Heart left ventricle (tissue), 16 donors: Measurements from ENCODE around the gene STXBP5. TPM values are rescaled to one million over a fixed set of nuclear protein-coding genes. Genes with fewer than 3 reads are reported as not detected.

ENCODE experiments used
- ATAC-seq, 4 donors: fragments of 200-7000 bp; cut with Tn5 transposase; one replicate each; pipeline ENCODE4 v1.9.1; 2020 to 2022; ENCODE audit warnings: moderate library complexity in 4 of 4, mild to moderate bottlenecking in 3 of 4, moderate number of reproducible peaks in 1 of 4
- DNase-seq, 5 donors: peaks; one replicate each; pipeline ENCODE4 v3.0.0-alpha.2; 2020
- H3K27ac ChIP-seq, 12 donors: fragments of 200-600 bp; sonication (generic) in 4 of 12; one replicate each; pipeline versions ENCODE4 v1.5.0 to v1.8.0; 2016 to 2022; ENCODE audit warnings: mild to moderate bottlenecking in 2 of 12
- H3K27me3 ChIP-seq, 9 donors: fragments of 200-600 bp; sonication (generic) in 2 of 9; one replicate each; pipeline versions ENCODE4 v1.5.1 to v1.8.0; 2016 to 2022; ENCODE audit warnings: mild to moderate bottlenecking in 3 of 9
- H3K36me3 ChIP-seq, 9 donors: fragments of 200-600 bp; sonication (generic) in 2 of 9; one replicate each; pipeline versions ENCODE4 v1.5.0 to v1.8.0; 2018 to 2022; ENCODE audit warnings: mild to moderate bottlenecking in 2 of 9
- H3K4me1 ChIP-seq, 12 donors: fragments of 200-600 bp; sonication (generic) in 4 of 12; one replicate each; pipeline versions ENCODE4 v1.5.0 to v1.8.0; 2016 to 2022; ENCODE audit warnings: mild to moderate bottlenecking in 3 of 12
- H3K4me3 ChIP-seq, 12 donors: fragments of 200-600 bp; sonication (generic) in 4 of 12; one replicate each; pipeline versions ENCODE4 v1.5.0 to v1.8.0; 2017 to 2022; ENCODE audit warnings: mild to moderate bottlenecking in 9 of 12, moderate library complexity in 4 of 12
- H3K9me3 ChIP-seq, 12 donors: fragments of 200-600 bp; sonication (generic) in 4 of 12; one replicate each; pipeline versions ENCODE4 v1.5.0 to v1.8.0; 2016 to 2022; ENCODE audit warnings: mild to moderate bottlenecking in 1 of 12
- CTCF ChIP-seq, 12 donors: fragments of 200-600 bp; sonication (generic) in 4 of 12; IDR thresholded peaks; one replicate each; pipeline versions ENCODE4 v1.5.0 to v1.8.0; 2018 to 2022; ENCODE audit warnings: antibody characterized with exemption in 12 of 12, mild to moderate bottlenecking in 5 of 12
- POLR2A ChIP-seq, 2 donors: fragments of 450-650 bp; IDR thresholded peaks; one replicate each; pipeline ENCODE4 v1.6.1; 2017; ENCODE audit warnings: antibody characterized with exemption in 2 of 2, mild to moderate bottlenecking in 2 of 2, moderate library complexity in 2 of 2
- WGBS, 4 donors: extraction: QIAGEN DNeasy Blood & Tissue Kit in 2 of 4; methylation state at CpG; one replicate each; pipeline versions ENCODE4 v1.1.5 to v1.1.7; 2013 to 2018; 5-methylcytosine and 5-hydroxymethylcytosine counted together
- intact Hi-C, 10 donors: fragments of 100-400 bp; cut with DNase I; formaldehyde crosslinking; loops; one replicate each; pipeline versions ENCODE4 v1.11.1 to v1.14.2; 2022
- polyA plus RNA-seq, 2 donors: library from polyadenylated mRNA; stranded (reverse); fragments of 200-250 nt; gene quantifications; one replicate each; pipeline ENCODE4 v1.2.3, GENCODE V29; 2013
- total RNA-seq, 9 donors: library from RNA; depleted of rRNA in 2 of 9; stranded (reverse); fragments of >200 nt in 2 of 9; fragmentation: NEBNext Ultra II Directional in 3 of 9; extraction: Animal tissue kit (Norgen Biotek cat#: 25700) in 3 of 9; gene quantifications; one replicate each; pipeline versions ENCODE4 v1.1.0 to v1.2.4, GENCODE V29; 2016 to 2023
- donor health status: ischemic (EF 13 %, LVEDD 7.1; RV severe dilation, severe dysfunction).
- donor health status: healthy with polysubstance abuse.
- donor health status: DM: no; HTN: yes; CAD: no.
- donor health status: DM: no; HTN: no; CAD: no.
- donor health status: ischemic (EF 25% LVEDD 6.9; RV normal size, moderate dysfunction).
- donor health status: ischemic (EF 25% LVEDD 5.7; RV mildly dilated, moderate dysfunction).
- donor health status: healthy.
- donor health status: DM: yes; HTN: yes; CAD: no.
- donor health status: ischemic (EF 35%, LVEDD 5.7; RV mildly dilated, moderate dysfunction).
- donor health status: nonischemic (EF 11% LVEDD 7.7; RV severe dilation, severe dysfunction).
- donor health status: DM: yes; HTN: yes; CAD: no.
- donor health status: PGD.
- donor health status: ischemic (EF 29% LVEDD 5.4; RV normal size, mild dysfunction).
- donor health status: nonischemic (EF 23%, LVEDD 6.1; RV moderate dilation, normal function).

Gene STXBP5
- total and polyA plus RNA-seq, 11 donors = 5.7 to 20.0 (median 14.1) TPM

- peaks cover under 1 to 77% (median 65%) of the 10 kb centered on the region in 9 donors for H3K36me3 ChIP-seq
- WGBS, 4 donors = 91 to 97% (median 95%) methylated on average over 5 of the region's 5 CpGs
- DNase-seq (no peak), ATAC-seq (no peak)
- no peak overlapping the region for H3K4me3 ChIP-seq
- H3K4me1 ChIP-seq = no peaks in the 10 kb centered on the region
- H3K27me3 ChIP-seq = no peaks in the 10 kb centered on the region
- H3K9me3 ChIP-seq = no peaks in the 10 kb centered on the region
- intact Hi-C loops = no loop called here
- H3K27ac ChIP-seq = no peak overlapping the region
- TF ChIP-seq CTCF (IDR thresholded peaks at IDR 0.05) (no peak), POLR2A (IDR thresholded peaks at IDR 0.05) (no peak)
Observed at GRCh38 chr6:147361311-147361981, 157.2 kb downstream of the STXBP5 start.

DNA sequence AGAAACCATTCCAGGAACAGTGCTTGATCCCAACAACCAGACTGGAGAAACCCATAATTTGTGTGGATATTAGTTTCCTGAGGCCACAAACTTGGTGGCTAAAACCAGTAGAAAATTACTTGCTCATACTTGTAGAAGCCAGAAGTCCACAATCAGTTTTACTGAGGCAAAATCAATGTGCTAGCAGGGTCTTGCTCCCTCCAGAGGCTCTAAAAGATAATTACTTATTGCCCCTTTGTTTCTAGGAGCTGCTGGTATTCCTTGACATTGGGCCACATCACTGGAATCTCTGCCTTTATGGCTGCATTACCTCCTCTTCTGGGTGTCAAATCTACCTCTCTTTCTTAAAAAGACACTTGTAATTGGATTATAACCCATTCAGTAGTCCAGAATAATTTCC is 162.1 kb downstream of the STXBP5 start:
- H3K4me1 ChIP-seq = no peaks in the 10 kb centered on the region
- H3K27ac ChIP-seq = no peak overlapping the region
- no peaks in the 10 kb centered on the region for H3K27me3 ChIP-seq
- no peak overlapping the region for H3K4me3 ChIP-seq
- H3K36me3 ChIP-seq = peaks cover 0 to 56% (median 44%) of the 10 kb centered on the region in 9 donors
- no peaks in the 10 kb centered on the region for H3K9me3 ChIP-seq
- DNase-seq (no peak), ATAC-seq (no peak)
- intact Hi-C loops = no loop called here
- TF ChIP-seq POLR2A (IDR thresholded peaks at IDR 0.05) = no peak
- TF ChIP-seq CTCF (IDR thresholded peaks at IDR 0.05) = no peak

GRCh38 chr6:147371325-147371724 is 167.1 kb downstream of the STXBP5 start:
- Histone ChIP-seq H3K4me3 (no peak overlapping the region), H3K27me3 (no peaks in the 10 kb centered on the region), H3K27ac (no peak overlapping the region), H3K36me3 (peaks cover 0 to 28% (median 8%) of the 10 kb centered on the region in 9 donors), H3K9me3 (no peaks in the 10 kb centered on the region), H3K4me1 (no peaks in the 10 kb centered on the region)
- TF ChIP-seq CTCF (IDR thresholded peaks at IDR 0.05) (no peak), POLR2A (IDR thresholded peaks at IDR 0.05) (no peak)
- no peak for DNase-seq
- ATAC-seq = no peak
- intact Hi-C loops = no loop called here

DNA sequence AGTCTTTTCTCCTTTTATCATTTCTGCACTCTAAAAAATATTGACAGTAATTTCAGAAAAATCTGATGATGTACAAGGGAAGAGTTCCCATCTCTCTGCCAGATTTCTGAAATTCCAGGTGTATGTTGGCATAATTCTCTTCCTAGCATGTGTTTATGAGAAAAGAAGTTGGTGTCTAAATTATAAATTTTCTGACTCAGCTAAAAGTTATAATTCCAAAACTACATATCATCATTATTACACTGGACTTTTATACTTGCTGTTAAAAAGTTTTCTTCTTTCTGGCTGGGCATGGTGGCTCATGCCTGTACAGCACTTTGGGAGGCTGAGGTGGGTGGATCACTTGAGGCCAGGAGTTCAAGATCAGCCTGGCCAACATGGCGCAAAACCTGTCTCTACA is 168.6 kb downstream of the STXBP5 start:
- H3K4me3 ChIP-seq = no peak overlapping the region
- TF ChIP-seq CTCF (IDR thresholded peaks at IDR 0.05) = no peak
- no peak for TF ChIP-seq POLR2A (IDR thresholded peaks at IDR 0.05)
- no peaks in the 10 kb centered on the region for H3K27me3 ChIP-seq
- ATAC-seq (no peak), DNase-seq (no peak)
- peaks cover 0 to 35% (median 3%) of the 10 kb centered on the region in 9 donors for H3K36me3 ChIP-seq
- intact Hi-C loops = no loop called here
- H3K9me3 ChIP-seq = no peaks in the 10 kb centered on the region
- 98 to 100% (median 99%) methylated on average over 1 of the region's 1 CpG for WGBS, 4 donors
- H3K27ac ChIP-seq = no peak overlapping the region
- H3K4me1 ChIP-seq = no peaks in the 10 kb centered on the region
